WTC11 (cell line): Measurements from ENCODE around the gene CTNNBIP1. TPM values are rescaled to one million over a fixed set of nuclear protein-coding genes. Genes with fewer than 3 reads are reported as not detected.

Experiments used
- ATAC-seq: fragments of 200-7000 bp; cut with Tn5 transposase; 2 replicates; pipeline ENCODE4 v1.10.0; 2021; ENCODE audit warnings: mild to moderate bottlenecking, moderate library complexity
- CTCF ChIA-PET: fragments of 300-600 bp; sonication (Branson Sonifier 250); formaldehyde crosslinking; loops from one replicate; lab custom pipeline; 2021; ENCODE audit warnings: antibody characterized with exemption; lab: Charles Lee
- POLR2A ChIA-PET: fragments of 350-600 bp; sonication (Branson Sonifier 250); formaldehyde crosslinking; loops from one replicate; lab custom pipeline; 2021; ENCODE audit warnings: antibody characterized with exemption; lab: Charles Lee
- DNase-seq: peaks from one replicate; pipeline ENCODE4 v3.0.0; 2021; ENCODE audit warnings: low spot score
- H3K27ac Mint-ChIP-seq: 2 replicates; pipeline ENCODE4 v1.8.0; 2021; ENCODE audit warnings: mixed read lengths
- H3K27me3 Mint-ChIP-seq: 2 replicates; pipeline ENCODE4 v1.8.0; 2021; ENCODE audit warnings: low read depth, mild to moderate bottlenecking, moderate library complexity, mixed read lengths
- H3K36me3 Mint-ChIP-seq: 2 replicates; pipeline ENCODE4 v1.8.0; 2021; ENCODE audit warnings: mixed read lengths
- H3K4me1 Mint-ChIP-seq: 2 replicates; pipeline ENCODE4 v1.8.0; 2022; ENCODE audit warnings: mixed read lengths
- H3K4me3 Mint-ChIP-seq: 2 replicates; pipeline ENCODE4 v1.8.0; 2021; ENCODE audit warnings: mild to moderate bottlenecking, moderate library complexity, mixed read lengths
- H3K9me3 Mint-ChIP-seq: 2 replicates; pipeline ENCODE4 v1.8.0; 2021; ENCODE audit warnings: mixed read lengths
- AR ChIP-seq: fragments of 250-450 bp; sonication (Bioruptor Pico); IDR thresholded peaks from 2 replicates; pipeline ENCODE4 v1.9.0; 2021; ENCODE audit warnings: mild to moderate bottlenecking
- ARID4B ChIP-seq: sonication (generic); formaldehyde crosslinking; IDR thresholded peaks from 2 replicates; pipeline ENCODE4 v1.8.0; 2023; ENCODE audit warnings: missing genetic modification reagents, mild to moderate bottlenecking, borderline replicate concordance
- CDX4 ChIP-seq: fragments of 250-450 bp; sonication (Bioruptor Pico); IDR thresholded peaks from 2 replicates; pipeline ENCODE4 v1.9.0; 2021; ENCODE audit warnings: moderate library complexity, mild to moderate bottlenecking, inconsistent platforms, borderline replicate concordance
- ELF4 ChIP-seq: sonication (generic); formaldehyde crosslinking; IDR thresholded peaks from 2 replicates; pipeline ENCODE4 v1.8.1; 2022; ENCODE audit warnings: low read depth, mild to moderate bottlenecking, moderate library complexity, missing genetic modification reagents
- EMX1 ChIP-seq: fragments of 250-450 bp; sonication (Bioruptor Pico); IDR thresholded peaks from 2 replicates; pipeline ENCODE4 v1.8.0; 2021; ENCODE audit warnings: mild to moderate bottlenecking
- ERG ChIP-seq: fragments of 250-450 bp; sonication (Bioruptor Pico); IDR thresholded peaks from 2 replicates; pipeline ENCODE4 v1.8.0; 2021; ENCODE audit warnings: mild to moderate bottlenecking
- ESRRA ChIP-seq: sonication (generic); formaldehyde crosslinking; IDR thresholded peaks from 2 replicates; pipeline ENCODE4 v1.8.1; 2022; ENCODE audit warnings: mild to moderate bottlenecking, missing genetic modification reagents, borderline replicate concordance
- FOXK1 ChIP-seq: sonication (generic); formaldehyde crosslinking; IDR thresholded peaks from 2 replicates; pipeline ENCODE4 v1.8.0; 2022; ENCODE audit warnings: mild to moderate bottlenecking, moderate library complexity, missing genetic modification reagents
- FOXP1 ChIP-seq: sonication (generic); formaldehyde crosslinking; IDR thresholded peaks from 2 replicates; pipeline ENCODE4 v1.8.0; 2022; ENCODE audit warnings: missing genetic modification reagents, mild to moderate bottlenecking, moderate library complexity, borderline replicate concordance
- IRF1 ChIP-seq: sonication (generic); formaldehyde crosslinking; IDR thresholded peaks from 2 replicates; pipeline ENCODE4 v1.8.0; 2023; ENCODE audit warnings: missing genetic modification reagents
- JAZF1 ChIP-seq: fragments of 250-450 bp; sonication (Bioruptor Pico); IDR thresholded peaks from 2 replicates; pipeline ENCODE4 v1.9.0; 2021; ENCODE audit warnings: moderate library complexity, mild to moderate bottlenecking, inconsistent platforms
- MYBL2 ChIP-seq: sonication (generic); formaldehyde crosslinking; IDR thresholded peaks from 2 replicates; pipeline ENCODE4 v1.8.1; 2023; ENCODE audit warnings: mild to moderate bottlenecking, moderate library complexity, missing genetic modification reagents
- NFATC4 ChIP-seq: fragments of 250-450 bp; sonication (Bioruptor Pico); IDR thresholded peaks from 2 replicates; pipeline ENCODE4 v1.9.0; 2021; ENCODE audit warnings: mild to moderate bottlenecking
- NR3C1 ChIP-seq: sonication (generic); formaldehyde crosslinking; conservative IDR thresholded peaks from 2 replicates; pipeline ENCODE4 v1.8.1; 2023; ENCODE audit warnings: low read depth, mild to moderate bottlenecking, missing genetic modification reagents
- PRDM15 ChIP-seq: sonication (generic); formaldehyde crosslinking; IDR thresholded peaks from 2 replicates; pipeline ENCODE4 v1.8.0; 2022; ENCODE audit warnings: missing genetic modification reagents
- RELA ChIP-seq: sonication (generic); formaldehyde crosslinking; IDR thresholded peaks from 2 replicates; pipeline ENCODE4 v1.8.1; 2022; ENCODE audit warnings: missing genetic modification reagents, mild to moderate bottlenecking, borderline replicate concordance
- STAT6 ChIP-seq: sonication (generic); formaldehyde crosslinking; conservative IDR thresholded peaks from 2 replicates; pipeline ENCODE4 v1.8.1; 2023; ENCODE audit warnings: mild to moderate bottlenecking, low read depth, missing genetic modification reagents, moderate library complexity
- ZNF121 ChIP-seq: sonication (generic); formaldehyde crosslinking; IDR thresholded peaks from 2 replicates; pipeline ENCODE4 v1.8.0; 2023; ENCODE audit warnings: missing genetic modification reagents
- ZNF219 ChIP-seq: sonication (generic); formaldehyde crosslinking; IDR thresholded peaks from 2 replicates; pipeline ENCODE4 v1.8.0; 2023; ENCODE audit warnings: missing genetic modification reagents, mild to moderate bottlenecking, borderline replicate concordance
- ZNF263 ChIP-seq: sonication (generic); formaldehyde crosslinking; IDR thresholded peaks from 2 replicates; pipeline ENCODE4 v1.8.1; 2022; ENCODE audit warnings: low read depth, mild to moderate bottlenecking, moderate library complexity, missing genetic modification reagents
- total RNA-seq: library from RNA; stranded (reverse); gene quantifications from 3 replicates; pipeline ENCODE4 v1.2.3, GENCODE V29; 2021

Gene CTNNBIP1
- total RNA-seq, 1 experiment from 2014 or later: 58.2 TPM

GRCh38 chr1:9822490-9822889 is 87.6 kb downstream of the CTNNBIP1 start (continued):
- no peak for TF ChIP-seq ESRRA (CRISPR knock-in tag)
- no peak for TF ChIP-seq RELA (CRISPR knock-in tag)
- no peak for TF ChIP-seq ELF4 (CRISPR knock-in tag)
- no peak for TF ChIP-seq FOXP1 (CRISPR knock-in tag)
- TF ChIP-seq, all 79 proteins: peak for 0

GRCh38 chr1:9821710-9822109 is 88.4 kb downstream of the CTNNBIP1 start:
- H3K27me3 Mint-ChIP-seq: peaks cover 30% of the 10 kb centered on the region
- H3K36me3 Mint-ChIP-seq: no peaks in the 10 kb centered on the region
- no peaks in the 10 kb centered on the region for H3K9me3 Mint-ChIP-seq
- POLR2A ChIA-PET: no interaction called here
- no peak overlapping the region for H3K27ac Mint-ChIP-seq
- H3K4me1 Mint-ChIP-seq: peaks cover 54% of the 10 kb centered on the region
- ATAC-seq (no peak), DNase-seq (no peak)
- H3K4me3 Mint-ChIP-seq: peak overlapping the region; percentile 94
- CTCF ChIA-PET: interaction anchor here (1.0 to 1.2 kb wide), 3 partner anchors 35 to 97 kb away, joined by 3 to 6 read pairs (median 3); no protein-coding TSS in a partner anchor
- TF ChIP-seq ERG (CRISPR knock-in tag) (no peak), NFATC4 (CRISPR knock-in tag) (no peak), IRF1 (CRISPR knock-in tag) (no peak), MYBL2 (CRISPR knock-in tag) (no peak), ZNF263 (CRISPR knock-in tag) (no peak), ZNF121 (CRISPR knock-in tag) (no peak), EMX1 (CRISPR knock-in tag) (no peak), PRDM15 (no peak), CDX4 (no peak), STAT6 (CRISPR knock-in tag) (no peak), ARID4B (CRISPR knock-in tag) (no peak), NR3C1 (no peak), AR (CRISPR knock-in tag) (no peak), ZNF219 (CRISPR knock-in tag) (no peak), JAZF1 (CRISPR knock-in tag) (no peak), FOXK1 (CRISPR knock-in tag) (no peak)
